CD4-positive, alpha-beta T cell treated with Interleukin-17A for 4 hours (primary cell): Measurements from ENCODE around the gene PNPLA7.
A peak's percentile ranks its signal among the peaks of the same experiment; 100 is the strongest.
"Not testable (repeated sequence)": the region's sequence is repeated elsewhere in the genome, so short reads cannot be mapped to it uniquely, and the experiment has no call there.

Experiments
- DNase-seq: peaks from one replicate; pipeline ENCODE4 v3.0.0-alpha.2; 2020; ENCODE audit warnings: mixed read lengths

Gene PNPLA7

GRCh38 chr9:137538058-137538457 is 12.1 kb downstream of the PNPLA7 start:
- no peak for DNase-seq

- peak; percentile 43 for DNase-seq
Measured at GRCh38 chr9:137536594-137537131, 13.5 kb downstream of the PNPLA7 start.

DNA sequence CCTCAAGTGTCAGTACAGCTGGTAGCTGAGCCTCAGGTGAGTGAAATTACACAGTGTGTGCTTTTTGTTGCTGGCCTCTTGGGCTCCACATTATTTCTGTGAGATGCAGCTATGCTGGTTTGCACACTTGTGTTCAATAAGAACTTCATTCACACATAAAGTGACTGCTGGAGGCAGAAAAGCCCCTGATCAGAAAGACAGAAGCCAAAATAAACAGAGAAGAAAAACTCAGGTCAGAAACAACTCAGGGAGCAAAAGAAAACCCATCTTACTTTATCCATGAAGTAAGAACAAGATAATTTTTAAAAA is 15.1 kb downstream of the PNPLA7 start:
- no peak for DNase-seq

DNA sequence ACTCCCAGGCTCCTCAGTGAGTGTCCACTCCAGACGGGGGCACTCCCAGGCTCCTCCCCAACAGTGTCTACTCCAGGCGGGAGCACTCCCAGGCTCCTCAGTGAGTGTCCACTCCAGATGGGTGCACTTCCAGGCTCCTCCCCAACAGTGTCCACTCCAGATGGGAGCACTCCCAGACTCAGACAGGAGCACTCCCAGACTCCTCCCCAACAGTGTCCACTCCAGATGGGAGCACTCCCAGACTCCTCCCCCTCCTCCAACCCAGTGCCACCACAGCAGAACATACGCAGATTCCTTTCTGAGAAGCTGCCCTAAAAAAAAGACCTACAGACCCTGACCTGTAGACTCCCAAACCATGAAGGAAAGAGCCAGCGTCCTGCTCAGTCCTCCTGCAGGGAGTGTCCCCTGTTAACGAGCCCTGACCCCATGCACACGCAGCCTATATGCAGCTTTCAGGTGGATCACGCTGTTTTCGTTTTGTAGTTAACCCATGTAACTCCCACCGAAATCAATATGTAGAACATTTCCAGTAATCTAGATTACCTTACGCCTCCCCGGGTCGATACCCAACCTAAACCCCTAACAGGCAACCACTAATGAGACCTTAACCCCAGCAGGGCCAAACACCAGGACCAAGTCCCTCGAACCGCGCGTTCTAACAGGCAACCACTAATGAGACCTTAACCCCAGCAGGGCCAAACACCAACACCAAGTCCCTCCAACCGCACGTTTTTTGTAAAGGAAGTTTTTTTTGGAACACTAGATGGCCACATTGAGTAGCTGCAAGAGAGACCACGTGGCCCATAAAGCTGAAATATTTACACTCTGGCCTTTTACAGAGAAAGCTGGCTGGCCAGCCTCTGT is 15.7 kb downstream of the PNPLA7 start:
- peak; percentile 19 for DNase-seq

DNA sequence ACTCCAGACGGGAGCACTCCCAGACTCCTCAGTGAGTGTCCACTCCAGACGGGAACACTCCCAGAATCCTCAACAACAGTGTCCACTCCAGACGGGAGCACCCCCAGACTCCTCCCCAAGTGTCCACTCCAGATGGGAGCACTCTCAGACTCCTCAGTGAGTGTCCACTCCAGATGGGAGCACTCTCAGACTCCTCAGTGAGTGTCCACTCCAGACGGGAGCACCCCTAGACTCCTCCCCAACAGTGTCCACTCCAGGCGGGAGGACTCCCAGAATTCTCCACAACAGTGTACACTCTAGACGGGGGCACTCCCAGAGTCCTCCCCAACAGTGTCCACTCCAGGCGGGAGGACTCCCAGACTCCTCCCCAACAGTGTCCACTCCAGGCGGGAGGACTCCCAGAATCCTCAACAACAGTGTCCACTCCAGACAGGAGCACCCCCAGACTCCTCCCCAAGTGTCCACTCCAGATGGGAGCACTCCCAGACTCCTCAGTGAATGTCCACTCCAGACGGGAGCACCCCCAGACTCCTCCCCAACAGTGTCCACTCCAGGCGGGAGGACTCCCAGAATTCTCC is 17.2 kb downstream of the PNPLA7 start:
- DNase-seq: not testable (repeated sequence)

GRCh38 chr9:137531099-137531765 is 19.0 kb downstream of the PNPLA7 start:
- no peak for DNase-seq

DNA sequence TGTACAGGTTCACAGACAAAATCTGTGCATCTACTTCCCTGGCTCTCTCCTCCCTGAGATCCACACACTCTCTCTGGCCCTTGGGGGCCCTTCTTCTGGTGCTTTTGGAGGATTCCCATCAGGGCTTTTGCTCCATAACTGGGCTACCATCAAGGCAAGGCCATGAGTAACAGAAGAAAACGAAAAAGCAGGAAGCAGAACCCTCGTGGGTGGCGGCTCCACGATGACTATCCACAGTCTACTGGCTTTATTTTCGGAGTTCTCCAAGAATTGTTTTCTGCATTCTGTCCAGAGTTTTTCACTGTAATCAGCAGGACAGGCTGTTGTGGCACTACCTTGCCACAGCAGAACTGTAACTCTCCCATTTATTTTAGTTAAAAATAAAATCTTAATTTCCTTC is 19.9 kb downstream of the PNPLA7 start:
- no peak for DNase-seq

DNA sequence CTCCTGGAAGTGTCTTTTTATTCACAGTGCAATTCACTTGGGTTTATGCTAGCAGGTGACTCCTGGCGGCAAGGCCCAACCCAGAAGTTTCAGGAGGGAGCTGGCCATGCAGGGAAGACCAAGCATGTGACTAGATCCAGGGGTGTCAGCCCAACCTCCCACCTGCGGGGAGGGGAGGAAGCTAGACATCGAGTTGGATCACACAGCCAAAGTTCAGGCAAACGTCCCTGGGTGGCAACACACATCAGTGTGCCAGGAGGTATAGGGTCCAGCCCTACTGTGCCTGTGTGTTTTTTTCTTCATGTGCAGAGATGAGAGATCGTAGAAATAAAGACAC is 25.3 kb downstream of the PNPLA7 start:
- no peak for DNase-seq

- DNase-seq: no peak
Measured at GRCh38 chr9:137524161-137524980, 25.8 kb downstream of the PNPLA7 start.

GRCh38 chr9:137522746-137523455 is 27.3 kb downstream of the PNPLA7 start:
- no peak for DNase-seq

- DNase-seq: no peak
Measured at GRCh38 chr9:137521405-137521985, 28.7 kb downstream of the PNPLA7 start.

DNA sequence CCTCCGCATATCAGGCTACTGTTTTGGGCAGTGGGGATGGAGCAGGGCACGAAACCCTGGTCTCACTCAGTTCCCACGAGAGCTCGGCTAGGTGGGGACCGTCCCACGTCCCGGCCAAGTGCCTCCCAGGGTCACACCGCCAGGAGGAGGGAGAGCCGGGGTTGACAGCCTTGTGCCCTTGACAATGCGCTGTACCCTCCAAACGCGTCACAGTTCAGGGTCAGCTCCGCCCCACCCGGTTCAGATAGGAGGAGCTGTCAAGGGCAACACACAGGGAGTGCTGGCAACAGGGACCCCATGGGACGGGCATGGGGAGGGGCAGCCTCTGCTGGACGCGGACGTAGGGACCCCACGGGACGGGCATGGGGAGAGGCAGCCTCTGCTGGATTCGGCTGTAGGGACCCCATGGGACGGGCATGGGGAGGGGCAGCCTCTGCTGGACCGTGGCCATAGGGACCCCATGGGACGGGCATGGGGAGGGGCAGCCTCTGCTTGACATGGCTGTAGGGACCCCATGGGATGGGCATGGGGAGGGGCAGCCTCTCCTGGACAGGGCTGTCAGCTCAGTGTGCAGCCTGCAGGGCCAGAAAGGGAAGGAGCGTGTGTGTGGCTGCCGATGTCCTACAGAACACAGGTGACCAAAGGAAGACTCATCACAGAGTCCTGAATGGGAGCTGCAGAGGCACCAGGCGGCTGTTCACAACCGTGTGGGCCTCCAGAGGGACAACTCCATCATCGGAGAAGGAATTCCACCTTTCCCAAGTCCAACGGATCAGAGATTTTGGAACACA is 29.4 kb downstream of the PNPLA7 start:
- no peak for DNase-seq

- no peak for DNase-seq
Measured at GRCh38 chr9:137519553-137519952, 30.6 kb downstream of the PNPLA7 start.

DNA sequence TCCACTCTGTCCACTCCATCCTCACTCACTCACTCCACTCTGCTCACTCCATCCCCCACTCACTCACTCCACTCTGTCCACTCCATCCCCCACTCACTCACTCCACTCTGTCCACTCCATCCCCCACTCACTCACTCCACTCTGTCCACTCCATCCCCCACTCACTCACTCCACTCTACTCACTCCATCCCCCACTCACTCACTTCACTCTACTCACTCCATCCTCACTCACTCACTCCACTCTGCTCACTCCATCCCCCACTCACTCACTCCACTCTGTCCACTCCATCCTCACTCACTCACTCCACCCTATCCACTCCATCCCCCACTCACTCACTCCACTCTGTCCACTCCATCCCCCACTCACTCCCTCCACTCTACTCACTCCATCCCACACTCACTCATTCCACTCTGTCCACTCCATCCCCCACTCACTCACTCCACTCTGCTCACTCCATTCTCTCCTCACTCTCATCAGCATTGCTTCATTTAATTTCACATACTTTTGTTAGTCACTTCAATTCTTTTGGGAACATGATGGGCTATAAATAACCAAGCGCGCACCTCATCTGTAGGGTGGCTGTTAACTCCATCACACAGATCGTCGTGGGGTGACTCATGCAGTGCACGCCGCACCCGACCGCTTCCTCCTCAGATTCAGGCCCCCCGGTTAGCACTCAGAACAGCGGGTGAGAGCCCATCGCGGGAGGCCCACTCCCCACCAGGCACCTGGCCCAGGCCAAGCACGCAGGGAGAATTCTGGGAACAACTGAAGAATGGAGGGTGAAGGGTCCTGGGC is 31.3 kb downstream of the PNPLA7 start:
- not testable (repeated sequence) for DNase-seq

DNA sequence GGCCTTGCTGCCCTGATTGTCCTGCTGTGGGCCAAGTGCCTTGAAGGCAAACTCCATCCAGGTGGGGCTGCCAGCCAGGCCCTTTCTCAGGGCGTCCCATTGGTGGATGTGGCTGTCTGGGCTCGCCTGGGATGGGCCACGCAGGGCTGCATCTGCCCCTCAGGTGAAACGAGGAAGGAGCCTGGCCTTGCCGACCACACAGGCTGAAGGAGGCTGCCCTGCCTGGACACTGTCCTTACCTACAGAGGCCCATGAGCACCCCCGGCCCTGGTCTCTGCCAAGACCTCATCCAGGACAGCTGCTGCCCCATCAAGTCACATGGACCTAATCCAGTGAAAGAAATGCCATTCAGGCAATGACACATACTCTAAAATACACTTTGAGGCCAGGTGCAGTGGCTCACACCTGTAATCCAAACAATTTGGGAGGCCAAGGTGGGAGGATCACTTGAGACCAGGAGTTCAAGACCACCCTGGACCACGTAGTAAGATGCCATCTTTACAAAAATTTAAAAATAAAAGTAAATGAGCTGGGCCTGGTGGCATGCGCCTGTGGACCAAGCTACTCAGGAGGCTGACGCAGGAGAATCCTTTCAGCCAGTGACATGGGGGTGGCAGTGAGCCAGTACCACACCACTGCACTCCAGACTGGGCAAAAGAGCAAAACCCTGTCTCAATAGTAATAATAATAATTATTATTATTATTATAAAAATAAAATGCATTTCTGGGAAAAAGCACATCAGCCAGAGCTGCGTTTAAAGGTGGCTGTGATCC is 33.9 kb downstream of the PNPLA7 start:
- DNase-seq: no peak

DNA sequence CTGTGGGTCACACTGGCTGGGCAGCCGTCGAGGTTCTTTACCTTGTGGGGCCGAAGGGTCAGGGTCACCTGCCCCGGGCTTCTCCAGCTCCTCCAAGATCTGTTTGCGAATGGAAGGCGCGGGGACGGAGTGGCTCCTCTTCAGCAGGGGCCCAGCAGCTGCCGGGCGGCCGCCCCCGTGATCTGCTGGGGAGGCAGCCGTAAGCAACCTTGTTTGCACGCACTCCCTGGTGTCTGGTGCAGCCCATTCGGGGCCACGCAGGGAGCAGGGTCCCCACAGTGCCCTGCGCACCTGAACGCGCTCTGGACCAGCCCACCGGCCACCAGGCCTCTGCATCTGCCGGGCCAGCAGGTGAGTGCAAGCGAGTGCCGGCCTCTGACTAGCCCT is 34.9 kb downstream of the PNPLA7 start:
- no peak for DNase-seq

GRCh38 chr9:137514691-137515337 is 35.4 kb downstream of the PNPLA7 start:
- no peak for DNase-seq

- DNase-seq: not testable (repeated sequence)
Measured at GRCh38 chr9:137513801-137514570, 36.2 kb downstream of the PNPLA7 start.
